H1 (cell line): ENCODE results near the gene DIDO1. TPM values are rescaled to one million over a fixed set of nuclear protein-coding genes. Genes with fewer than 3 reads are reported as not detected.

ENCODE experiments used
- CHD2 ChIP-seq: IDR thresholded peaks from 2 replicates; pipeline ENCODE4 v1.6.1; 2012; ENCODE audit warnings: low read length, improper control_type of control experiment
- CTCF ChIP-seq, 3 experiments: IDR thresholded peaks; 1 replicate in 2 of 3; 2 replicates in 1 of 3; pipeline versions ENCODE4 v1.5.1 to v1.6.1; 2011; ENCODE audit warnings: low read length in 3 of 3, mild to moderate bottlenecking in 3 of 3, inconsistent platforms in 2 of 3, low read depth in 1 of 3, moderate library complexity in 1 of 3; ENCODE audit not compliant: insufficient read depth in 1 of 3; ENCODE audit errors: control extremely low read depth in 1 of 3
- E2F6 ChIP-seq: IDR thresholded peaks from 2 replicates; pipeline ENCODE4 v1.6.1; 2012; ENCODE audit warnings: inconsistent platforms
- GABPA ChIP-seq: IDR thresholded peaks from 2 replicates; pipeline ENCODE4 v1.6.1; 2011; ENCODE audit warnings: mild to moderate bottlenecking, low read length, moderate library complexity, borderline replicate concordance; ENCODE audit not compliant: insufficient read depth
- POU5F1 ChIP-seq: IDR thresholded peaks from 2 replicates; pipeline ENCODE4 v1.6.1; 2011; ENCODE audit warnings: low read depth, mild to moderate bottlenecking, low read length, moderate library complexity
- TBP ChIP-seq: IDR thresholded peaks from 2 replicates; pipeline ENCODE4 v1.6.1; 2011; ENCODE audit warnings: low read depth, low read length, improper control_type of control experiment
- polyA plus RNA-seq, 7 experiments: library from polyadenylated mRNA; depleted of rRNA in 3 of 7; stranded (reverse) in 5 of 7; unstranded in 2 of 7; fragments of >200 nt in 5 of 7; fragments of 200-250 nt in 2 of 7; gene quantifications; 1 replicate in 5 of 7; 2 replicates in 1 of 7; 4 replicates in 1 of 7; pipeline versions ENCODE4 v1.2.1 to v1.2.3, GENCODE V29; 2011 to 2013; ENCODE audit warnings: missing spikeins in 2 of 7, mixed read lengths in 2 of 7
- total RNA-seq: library from RNA; stranded (reverse); fragmentation: NEBNext Ultra II Directional; extraction: Animal tissue kit (Norgen Biotek cat#: 25700); gene quantifications from 2 replicates; pipeline ENCODE4 v1.2.1, GENCODE V29; 2021

DIDO1 gene
- total and polyA plus RNA-seq, 2 of the 8 experiments (the other 6 are each of a cell fraction or from before 2014, with no cell fraction given): 53.6 to 82.8 TPM

GRCh38 chr20:62971950-62972844, 45.9 kb upstream of the DIDO1 start (continued):
- TF ChIP-seq E2F6 (no peak), CHD2 (0 out of 2 replicates have a peak, but pooled peaks have one; percentile 24), CTCF (IDR thresholded peaks at IDR 0.05; ENCODE audit: control extremely low read depth in 1 of 3, insufficient read depth in 1 of 3, low read depth in 1 of 3, low read length in 3 of 3) (peak; percentile 93 to 98 (median 96)), TBP (no peak), GABPA (no peak; the same call in 1 of the 2 replicates), POU5F1 (no peak)
- TF ChIP-seq, all 59 proteins: peak for 6
